DOHH2 (cell line): Measurements from ENCODE around the gene WFS1.

Experiments used
- CTCF ChIP-seq: fragments of 200-600 bp; sonication (generic); IDR thresholded peaks from one replicate; pipeline ENCODE4 v1.5.1; 2014; ENCODE audit warnings: antibody characterized with exemption, mild to moderate bottlenecking, low read depth, low read length; ENCODE audit not compliant: poor library complexity, severe bottlenecking
- EZH2phosphoT487 ChIP-seq: fragments of 200-600 bp; sonication (generic); IDR thresholded peaks from 2 replicates; pipeline ENCODE4 v1.6.1; 2017; ENCODE audit warnings: borderline replicate concordance, mild to moderate bottlenecking, antibody characterized with exemption, low read length, moderate library complexity, mixed read lengths

- TF ChIP-seq CTCF: no peak
- TF ChIP-seq EZH2phosphoT487: no peak
Observed at GRCh38 chr4:6275898-6276806, 6.5 kb downstream of the WFS1 start.
